ENCODE data around the gene SNX2. TPM values are rescaled to one million over a fixed set of nuclear protein-coding genes. Genes with fewer than 3 reads are reported as not detected.
"Not testable (repeated sequence)": the region's sequence is repeated elsewhere in the genome, so short reads cannot be mapped to it uniquely, and the experiment has no call there.

Gene SNX2
- total and polyA plus RNA-seq, 5 donors from 2014 or later = 65.3 to 124 (median 100) TPM

DNA sequence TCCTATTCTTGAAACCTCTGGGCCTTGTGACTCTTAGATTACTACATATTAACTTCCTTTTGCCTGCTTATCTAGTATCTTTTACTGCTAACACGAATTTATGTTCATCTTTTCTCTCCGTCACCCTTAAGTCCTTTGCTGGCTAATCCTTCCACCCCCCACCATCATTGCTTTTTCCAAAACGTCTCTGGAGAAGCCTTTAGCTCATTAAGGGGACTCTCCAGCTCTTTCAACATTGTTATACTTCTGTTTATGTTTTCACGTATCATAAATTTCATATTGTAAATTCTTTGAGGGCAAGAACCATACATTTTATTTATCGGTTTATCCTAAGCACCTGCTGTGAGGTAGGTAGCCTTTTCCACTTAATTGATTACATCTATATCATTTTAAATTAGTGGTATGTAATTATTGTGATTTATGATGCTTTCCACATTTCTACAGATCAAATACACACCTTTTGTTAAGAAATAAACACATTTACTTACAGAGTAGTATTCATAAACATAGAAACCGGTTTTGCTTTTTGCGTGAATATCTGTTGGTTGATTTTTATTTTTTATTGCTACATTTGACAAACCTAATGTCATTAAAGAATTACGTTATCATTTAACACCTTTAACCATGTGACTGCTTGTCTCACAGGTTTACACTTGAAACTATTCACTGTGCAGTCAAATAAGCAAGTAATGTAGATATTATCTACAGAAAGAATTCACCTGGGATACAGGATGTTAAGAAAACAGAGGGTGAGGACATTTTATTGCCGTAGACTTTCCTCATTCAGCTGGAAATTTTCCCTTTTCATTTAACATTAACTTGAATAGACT, 15.4 kb upstream of the SNX2 start:
- ATAC-seq (ENCODE audit: low read depth in 2 of 2) (no peak), DNase-seq (no peak)
- Histone ChIP-seq H3K27me3 (ENCODE audit: control insufficient read depth, insufficient read depth, low read length) (peaks cover 2% of the 10 kb centered on the region), H3K27ac (ENCODE audit: insufficient read depth, low read length, poor library complexity, severe bottlenecking) (no peak overlapping the region), H3K4me1 (ENCODE audit: control insufficient read depth, insufficient read depth, low read length, poor library complexity, severe bottlenecking) (no peaks in the 10 kb centered on the region), H3K36me3 (ENCODE audit: control insufficient read depth, insufficient read depth, low read length) (no peaks in the 10 kb centered on the region), H3K4me3 (ENCODE audit: low read depth, low read length) (no peak overlapping the region), H3K9me3 (ENCODE audit: control insufficient read depth in 2 of 2, low read length in 2 of 2) (no peaks in the 10 kb centered on the region)
- Mint-ChIP-seq H3K27me3 (peaks cover 5% of the 10 kb centered on the region), H3K36me3 (no peaks in the 10 kb centered on the region), H3K4me1 (no peaks in the 10 kb centered on the region), H3K9me3 (no peaks in the 10 kb centered on the region), H3K27ac (no peak overlapping the region), H3K4me3 (no peak overlapping the region)

DNA sequence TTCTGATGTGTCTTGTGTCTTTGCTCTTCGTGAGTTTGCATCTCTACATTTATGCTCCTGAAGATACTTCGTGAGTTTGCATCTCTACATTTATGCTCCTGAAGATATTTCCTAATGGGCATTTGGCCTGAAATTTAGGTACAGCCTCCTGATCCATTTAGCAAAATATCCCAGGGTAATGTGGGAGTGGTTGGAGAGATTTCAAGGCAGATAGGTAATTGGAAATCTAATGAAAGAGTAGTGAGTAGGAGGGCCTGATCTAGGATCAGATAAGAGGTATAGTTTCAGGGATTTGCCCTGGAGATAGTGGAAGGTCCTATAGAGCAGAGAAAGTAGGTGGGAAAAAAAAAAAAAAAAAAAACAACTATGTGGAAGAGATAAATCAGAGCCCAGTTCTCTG, 14.6 kb upstream of the SNX2 start:
- Histone ChIP-seq H3K4me1 (ENCODE audit: control insufficient read depth, insufficient read depth, low read length, poor library complexity, severe bottlenecking) (no peaks in the 10 kb centered on the region), H3K4me3 (ENCODE audit: low read depth, low read length) (no peak overlapping the region), H3K36me3 (ENCODE audit: control insufficient read depth, insufficient read depth, low read length) (no peaks in the 10 kb centered on the region), H3K27me3 (ENCODE audit: control insufficient read depth, insufficient read depth, low read length) (peaks cover 4% of the 10 kb centered on the region), H3K27ac (ENCODE audit: insufficient read depth, low read length, poor library complexity, severe bottlenecking) (no peak overlapping the region), H3K9me3 (ENCODE audit: control insufficient read depth in 2 of 2, low read length in 2 of 2) (no peaks in the 10 kb centered on the region)
- Mint-ChIP-seq H3K4me1 (no peaks in the 10 kb centered on the region), H3K36me3 (no peaks in the 10 kb centered on the region), H3K27me3 (peaks cover 5% of the 10 kb centered on the region), H3K9me3 (no peaks in the 10 kb centered on the region), H3K27ac (peak overlapping the region in 1 of 3 donors; percentile 18), H3K4me3 (no peak overlapping the region)
- no peak for DNase-seq
- ATAC-seq (ENCODE audit: low read depth in 2 of 2) = no peak

- H3K9me3 ChIP-seq (ENCODE audit: control insufficient read depth in 2 of 2, low read length in 2 of 2) = no peaks in the 10 kb centered on the region
- no peak overlapping the region for H3K4me3 ChIP-seq (ENCODE audit: low read depth, low read length)
- H3K4me1 Mint-ChIP-seq = no peaks in the 10 kb centered on the region
- no peaks in the 10 kb centered on the region for H3K36me3 ChIP-seq (ENCODE audit: control insufficient read depth, insufficient read depth, low read length)
- H3K27ac Mint-ChIP-seq = no peak overlapping the region
- no peaks in the 10 kb centered on the region for H3K4me1 ChIP-seq (ENCODE audit: control insufficient read depth, insufficient read depth, low read length, poor library complexity, severe bottlenecking)
- H3K36me3 Mint-ChIP-seq = no peaks in the 10 kb centered on the region
- peaks cover 5% of the 10 kb centered on the region for H3K27me3 Mint-ChIP-seq
- H3K4me3 Mint-ChIP-seq = no peak overlapping the region
- ATAC-seq (ENCODE audit: low read depth in 2 of 2) = no peak
- H3K9me3 Mint-ChIP-seq = no peaks in the 10 kb centered on the region
- peaks cover 2% of the 10 kb centered on the region for H3K27me3 ChIP-seq (ENCODE audit: control insufficient read depth, insufficient read depth, low read length)
- H3K27ac ChIP-seq (ENCODE audit: insufficient read depth, low read length, poor library complexity, severe bottlenecking) = no peak overlapping the region
- DNase-seq = no peak
These were observed 13.8 kb upstream of the SNX2 start for GRCh38 chr5:122761115-122761514.

DNA sequence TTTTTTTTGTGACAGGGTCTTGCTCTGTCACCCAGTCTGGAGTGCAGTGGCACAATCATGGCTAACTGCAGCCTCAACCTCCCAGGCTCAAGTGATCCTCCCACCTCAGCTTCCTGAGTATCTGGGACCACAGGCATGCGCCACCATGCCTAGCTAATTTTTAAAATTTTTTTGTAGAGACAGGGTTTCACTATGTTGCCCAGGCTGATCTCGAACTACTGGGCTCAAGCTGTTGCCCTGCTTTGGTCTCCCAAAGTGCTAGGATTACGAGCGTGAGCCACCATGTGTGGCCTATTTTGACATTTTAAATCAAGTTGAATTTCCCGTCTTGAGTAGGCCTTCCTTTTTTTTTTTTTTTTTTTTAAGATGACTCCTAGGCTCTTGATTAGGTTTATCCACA, 13.0 kb upstream of the SNX2 start:
- H3K4me1 ChIP-seq (ENCODE audit: control insufficient read depth, insufficient read depth, low read length, poor library complexity, severe bottlenecking); H3K9me3 Mint-ChIP-seq; H3K4me3 ChIP-seq (ENCODE audit: low read depth, low read length); H3K4me1 Mint-ChIP-seq; H3K36me3 Mint-ChIP-seq; H3K27me3 ChIP-seq (ENCODE audit: control insufficient read depth, insufficient read depth, low read length); H3K27ac Mint-ChIP-seq; H3K9me3 ChIP-seq (ENCODE audit: control insufficient read depth in 2 of 2, low read length in 2 of 2); H3K4me3 Mint-ChIP-seq; H3K36me3 ChIP-seq (ENCODE audit: control insufficient read depth, insufficient read depth, low read length); H3K27ac ChIP-seq (ENCODE audit: insufficient read depth, low read length, poor library complexity, severe bottlenecking); ATAC-seq (ENCODE audit: low read depth in 2 of 2); DNase-seq; H3K27me3 Mint-ChIP-seq: not testable (repeated sequence)

- no peak for DNase-seq
These were observed 8.8 kb upstream of the SNX2 start for GRCh38 chr5:122766130-122766529.

DNA sequence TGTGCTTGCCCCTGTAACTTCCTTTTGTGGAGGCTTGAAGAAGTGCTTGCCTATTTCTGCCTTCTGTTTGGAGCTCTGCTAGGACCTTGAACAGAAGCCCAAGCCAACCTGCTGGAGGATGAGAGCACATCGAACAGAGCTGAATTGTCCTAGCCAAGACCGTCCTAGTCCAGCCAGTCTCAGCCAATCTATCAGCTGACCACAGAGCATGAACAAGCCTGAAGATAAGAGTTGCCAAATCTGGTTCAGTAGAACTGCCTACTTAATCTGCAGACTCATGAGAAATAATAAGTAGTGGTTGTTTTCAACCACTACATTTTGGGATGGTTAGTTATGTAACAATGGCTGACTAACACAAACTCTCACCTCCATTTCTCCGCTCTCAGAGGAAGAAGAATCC, 4.4 kb upstream of the SNX2 start:
- Mint-ChIP-seq H3K27ac (no peak overlapping the region), H3K27me3 (peaks cover 40% of the 10 kb centered on the region), H3K4me1 (peaks cover 4 to 11% (median 6%) of the 10 kb centered on the region in 4 donors), H3K4me3 (no peak overlapping the region), H3K9me3 (no peaks in the 10 kb centered on the region), H3K36me3 (no peaks in the 10 kb centered on the region)
- H3K4me1 ChIP-seq (ENCODE audit: control insufficient read depth, insufficient read depth, low read length, poor library complexity, severe bottlenecking) = peaks cover 3% of the 10 kb centered on the region
- no peaks in the 10 kb centered on the region for H3K36me3 ChIP-seq (ENCODE audit: control insufficient read depth, insufficient read depth, low read length)
- H3K9me3 ChIP-seq (ENCODE audit: control insufficient read depth in 2 of 2, low read length in 2 of 2) = no peaks in the 10 kb centered on the region
- peaks cover 4% of the 10 kb centered on the region for H3K27me3 ChIP-seq (ENCODE audit: control insufficient read depth, insufficient read depth, low read length)
- no peak overlapping the region for H3K27ac ChIP-seq (ENCODE audit: insufficient read depth, low read length, poor library complexity, severe bottlenecking)
- DNase-seq = no peak
- no peak for ATAC-seq (ENCODE audit: low read depth in 2 of 2)
- no peak overlapping the region for H3K4me3 ChIP-seq (ENCODE audit: low read depth, low read length)

More at GRCh38 chr5:122766130-122766529, 8.8 kb upstream of the SNX2 start:
- Histone ChIP-seq H3K4me1 (ENCODE audit: control insufficient read depth, insufficient read depth, low read length, poor library complexity, severe bottlenecking) (no peaks in the 10 kb centered on the region), H3K9me3 (ENCODE audit: control insufficient read depth in 2 of 2, low read length in 2 of 2) (no peaks in the 10 kb centered on the region), H3K27me3 (ENCODE audit: control insufficient read depth, insufficient read depth, low read length) (peaks cover 6% of the 10 kb centered on the region), H3K4me3 (ENCODE audit: low read depth, low read length) (no peak overlapping the region), H3K36me3 (ENCODE audit: control insufficient read depth, insufficient read depth, low read length) (no peaks in the 10 kb centered on the region), H3K27ac (ENCODE audit: insufficient read depth, low read length, poor library complexity, severe bottlenecking) (no peak overlapping the region)
- H3K4me1 Mint-ChIP-seq = no peaks in the 10 kb centered on the region
- no peaks in the 10 kb centered on the region for H3K9me3 Mint-ChIP-seq
- no peak overlapping the region for H3K27ac Mint-ChIP-seq
- no peaks in the 10 kb centered on the region for H3K36me3 Mint-ChIP-seq
- ATAC-seq (ENCODE audit: low read depth in 2 of 2) = no peak
- peaks cover 31% of the 10 kb centered on the region for H3K27me3 Mint-ChIP-seq
- H3K4me3 Mint-ChIP-seq = no peak overlapping the region

DNA sequence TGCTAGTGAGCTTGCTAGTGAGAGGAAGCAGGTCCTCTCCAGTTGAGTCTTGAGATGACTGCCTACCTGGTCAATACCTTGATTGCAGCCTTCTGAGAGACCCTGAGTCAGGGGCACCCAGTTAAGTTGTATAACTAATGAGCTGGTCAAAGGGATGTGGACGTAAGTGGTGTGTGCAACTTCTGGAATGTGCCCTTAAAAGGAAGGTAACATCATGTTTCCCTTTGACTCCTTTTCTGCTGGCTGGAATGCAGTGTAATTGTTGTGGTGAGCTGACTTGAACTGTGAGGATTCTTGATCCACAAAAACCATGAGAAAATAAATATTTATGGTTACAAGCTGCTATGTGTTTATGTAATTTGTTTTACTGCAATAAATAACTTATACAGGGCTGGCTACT, 2.4 kb upstream of the SNX2 start:
- Histone ChIP-seq H3K9me3 (ENCODE audit: control insufficient read depth in 2 of 2, low read length in 2 of 2) (no peaks in the 10 kb centered on the region), H3K36me3 (ENCODE audit: control insufficient read depth, insufficient read depth, low read length) (no peaks in the 10 kb centered on the region), H3K4me1 (ENCODE audit: control insufficient read depth, insufficient read depth, low read length, poor library complexity, severe bottlenecking) (peaks cover 22% of the 10 kb centered on the region), H3K4me3 (ENCODE audit: low read depth, low read length) (no peak overlapping the region), H3K27ac (ENCODE audit: insufficient read depth, low read length, poor library complexity, severe bottlenecking) (no peak overlapping the region), H3K27me3 (ENCODE audit: control insufficient read depth, insufficient read depth, low read length) (peaks cover 4% of the 10 kb centered on the region)
- Mint-ChIP-seq H3K4me1 (peaks cover 10 to 30% (median 16%) of the 10 kb centered on the region in 4 donors), H3K27me3 (peaks cover 40% of the 10 kb centered on the region), H3K36me3 (no peaks in the 10 kb centered on the region), H3K4me3 (peak overlapping the region in 2 of 4 donors; percentile 55 to 92), H3K27ac (no peak overlapping the region), H3K9me3 (no peaks in the 10 kb centered on the region)
- no peak for DNase-seq
- ATAC-seq (ENCODE audit: low read depth in 2 of 2) = no peak

- Mint-ChIP-seq H3K4me3 (peak overlapping the region; percentile 18 to 92 (median 70)), H3K4me1 (peaks cover 18 to 39% (median 25%) of the 10 kb centered on the region in 4 donors), H3K9me3 (no peaks in the 10 kb centered on the region), H3K27ac (peak overlapping the region in 2 of 3 donors; percentile 15 to 61), H3K27me3 (peaks cover 32% of the 10 kb centered on the region), H3K36me3 (peaks cover 4% of the 10 kb centered on the region)
- no peak overlapping the region for H3K4me3 ChIP-seq (ENCODE audit: low read depth, low read length)
- ATAC-seq (ENCODE audit: low read depth in 2 of 2) (no peak), DNase-seq (no peak)
- H3K4me1 ChIP-seq (ENCODE audit: control insufficient read depth, insufficient read depth, low read length, poor library complexity, severe bottlenecking) = peaks cover 25% of the 10 kb centered on the region
- H3K9me3 ChIP-seq (ENCODE audit: control insufficient read depth in 2 of 2, low read length in 2 of 2) = no peaks in the 10 kb centered on the region
- no peaks in the 10 kb centered on the region for H3K36me3 ChIP-seq (ENCODE audit: control insufficient read depth, insufficient read depth, low read length)
- no peak overlapping the region for H3K27ac ChIP-seq (ENCODE audit: insufficient read depth, low read length, poor library complexity, severe bottlenecking)
- H3K27me3 ChIP-seq (ENCODE audit: control insufficient read depth, insufficient read depth, low read length) = peaks cover 4% of the 10 kb centered on the region
These were observed 1.3 kb upstream of the SNX2 start for GRCh38 chr5:122773619-122774018.
